ENCODE data around the gene DBP. TPM values are rescaled to one million over a fixed set of nuclear protein-coding genes. Genes with fewer than 3 reads are reported as not detected.
"Not testable (repeated sequence)": the region's sequence is repeated elsewhere in the genome, so short reads cannot be mapped to it uniquely, and the experiment has no call there.

DBP gene
- total RNA-seq, 1 donor from 2014 or later = 3.9 TPM

GRCh38 chr19:48658483-48658882 is 21.3 kb upstream of the DBP start:
- TF ChIP-seq, protein P1, sequence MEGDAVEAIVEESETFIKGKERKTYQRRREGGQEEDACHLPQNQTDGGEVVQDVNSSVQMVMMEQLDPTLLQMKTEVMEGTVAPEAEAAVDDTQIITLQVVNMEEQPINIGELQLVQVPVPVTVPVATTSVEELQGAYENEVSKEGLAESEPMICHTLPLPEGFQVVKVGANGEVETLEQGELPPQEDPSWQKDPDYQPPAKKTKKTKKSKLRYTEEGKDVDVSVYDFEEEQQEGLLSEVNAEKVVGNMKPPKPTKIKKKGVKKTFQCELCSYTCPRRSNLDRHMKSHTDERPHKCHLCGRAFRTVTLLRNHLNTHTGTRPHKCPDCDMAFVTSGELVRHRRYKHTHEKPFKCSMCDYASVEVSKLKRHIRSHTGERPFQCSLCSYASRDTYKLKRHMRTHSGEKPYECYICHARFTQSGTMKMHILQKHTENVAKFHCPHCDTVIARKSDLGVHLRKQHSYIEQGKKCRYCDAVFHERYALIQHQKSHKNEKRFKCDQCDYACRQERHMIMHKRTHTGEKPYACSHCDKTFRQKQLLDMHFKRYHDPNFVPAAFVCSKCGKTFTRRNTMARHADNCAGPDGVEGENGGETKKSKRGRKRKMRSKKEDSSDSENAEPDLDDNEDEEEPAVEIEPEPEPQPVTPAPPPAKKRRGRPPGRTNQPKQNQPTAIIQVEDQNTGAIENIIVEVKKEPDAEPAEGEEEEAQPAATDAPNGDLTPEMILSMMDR (IDR thresholded peaks at IDR 0.05) = no peak
- no peaks in the 10 kb centered on the region for H3K36me3 Mint-ChIP-seq (ENCODE audit: low read depth)
- no peak overlapping the region for H3K27ac Mint-ChIP-seq (ENCODE audit: unreplicated experiment)

DNA sequence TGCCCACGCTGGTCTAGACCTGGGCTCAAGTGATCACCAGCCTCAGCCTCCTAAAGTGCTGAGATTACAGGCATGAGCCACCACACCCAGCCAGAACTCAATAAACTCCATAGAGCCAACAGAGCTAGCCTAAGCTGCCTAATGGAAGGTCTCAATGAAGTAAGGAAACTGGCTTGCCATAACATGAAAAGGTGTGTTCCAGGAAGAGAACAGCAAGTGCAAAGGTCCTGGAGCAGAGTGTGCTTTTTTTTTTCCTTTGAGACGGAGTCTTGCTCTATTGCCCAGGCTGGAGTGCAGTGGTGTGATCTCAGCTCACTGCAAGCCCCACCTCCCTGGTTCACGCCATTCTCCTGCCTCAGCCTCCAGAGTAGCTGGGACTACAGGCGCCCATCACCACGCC is 20.6 kb upstream of the DBP start:
- peaks cover 17% of the 10 kb centered on the region for H3K4me1 Mint-ChIP-seq (ENCODE audit: low read depth)
- DNase-seq (ENCODE audit: low spot score); H3K27me3 Mint-ChIP-seq (ENCODE audit: low read depth); H3K9me3 Mint-ChIP-seq (ENCODE audit: low read depth); H3K36me3 Mint-ChIP-seq (ENCODE audit: low read depth); H3K4me3 Mint-ChIP-seq (ENCODE audit: unreplicated experiment); H3K27ac Mint-ChIP-seq (ENCODE audit: unreplicated experiment): not testable (repeated sequence)

More at GRCh38 chr19:48658483-48658882, 21.3 kb upstream of the DBP start:
- no peaks in the 10 kb centered on the region for H3K9me3 Mint-ChIP-seq (ENCODE audit: low read depth)
- H3K4me1 Mint-ChIP-seq (ENCODE audit: low read depth) = peaks cover 17% of the 10 kb centered on the region
- H3K27me3 Mint-ChIP-seq (ENCODE audit: low read depth) = no peaks in the 10 kb centered on the region
- no peak overlapping the region for H3K4me3 Mint-ChIP-seq (ENCODE audit: unreplicated experiment)
- DNase-seq (ENCODE audit: low spot score) = no peak

DNA sequence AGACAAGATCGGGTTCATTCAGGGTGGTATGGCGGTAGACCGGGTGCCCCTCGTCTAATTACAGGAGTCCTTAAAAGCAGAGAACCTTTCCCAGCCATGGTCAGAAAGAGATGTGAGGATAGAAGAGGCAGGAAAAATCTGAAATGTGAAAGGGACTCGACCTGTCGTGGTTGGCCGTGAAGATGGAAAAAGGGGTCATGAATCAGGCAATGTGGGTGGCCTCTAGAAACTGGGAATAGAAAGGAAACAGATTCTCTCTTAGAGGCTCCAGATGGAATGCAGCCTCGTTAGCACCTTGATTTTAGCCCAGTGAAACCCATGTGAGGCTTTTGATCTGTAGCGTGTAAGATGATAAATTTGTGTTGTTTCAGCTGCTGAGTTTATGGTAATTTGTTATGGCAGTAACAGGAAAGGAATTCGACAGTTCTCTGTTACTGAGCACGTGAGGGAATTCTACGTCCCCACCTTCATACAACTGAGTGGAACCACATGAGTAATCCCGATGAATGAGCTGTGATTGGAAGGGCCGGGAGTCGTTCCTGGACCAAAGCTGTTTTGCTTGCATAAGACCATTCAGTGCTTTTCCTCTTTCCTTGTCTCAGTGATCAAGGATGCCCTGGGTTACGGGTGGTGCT is 19.8 kb upstream of the DBP start:
- Mint-ChIP-seq H3K27ac (ENCODE audit: unreplicated experiment) (peak overlapping the region; percentile 33), H3K27me3 (ENCODE audit: low read depth) (no peaks in the 10 kb centered on the region), H3K4me3 (ENCODE audit: unreplicated experiment) (no peak overlapping the region), H3K9me3 (ENCODE audit: low read depth) (no peaks in the 10 kb centered on the region), H3K4me1 (ENCODE audit: low read depth) (peaks cover 17% of the 10 kb centered on the region), H3K36me3 (ENCODE audit: low read depth) (no peaks in the 10 kb centered on the region)
- DNase-seq (ENCODE audit: low spot score) = no peak
- TF ChIP-seq, protein P1 (IDR thresholded peaks at IDR 0.05) = no peak

- TF ChIP-seq, protein P1 (IDR thresholded peaks at IDR 0.05) = no peak
- no peak for DNase-seq (ENCODE audit: low spot score)
- Mint-ChIP-seq H3K4me1 (ENCODE audit: low read depth) (peaks cover 14% of the 10 kb centered on the region), H3K36me3 (ENCODE audit: low read depth) (peaks cover 2% of the 10 kb centered on the region), H3K4me3 (ENCODE audit: unreplicated experiment) (no peak overlapping the region), H3K27ac (ENCODE audit: unreplicated experiment) (no peak overlapping the region), H3K27me3 (ENCODE audit: low read depth) (no peaks in the 10 kb centered on the region), H3K9me3 (ENCODE audit: low read depth) (peaks cover 3% of the 10 kb centered on the region)
Measured at GRCh38 chr19:48654299-48655059, 17.3 kb upstream of the DBP start.

- Mint-ChIP-seq H3K27me3 (ENCODE audit: low read depth) (no peaks in the 10 kb centered on the region), H3K27ac (ENCODE audit: unreplicated experiment) (no peak overlapping the region), H3K36me3 (ENCODE audit: low read depth) (peaks cover 2% of the 10 kb centered on the region), H3K4me3 (ENCODE audit: unreplicated experiment) (no peak overlapping the region), H3K9me3 (ENCODE audit: low read depth) (peaks cover 3% of the 10 kb centered on the region), H3K4me1 (ENCODE audit: low read depth) (peaks cover 19% of the 10 kb centered on the region)
- TF ChIP-seq, protein P1 (IDR thresholded peaks at IDR 0.05) = no peak
- no peak for DNase-seq (ENCODE audit: low spot score)
Measured at GRCh38 chr19:48651683-48652048, 14.5 kb upstream of the DBP start.

All from chondrocyte (in vitro differentiated cells).